Liver (tissue), 9 donors: Measurements from ENCODE around the gene KRTAP5-4. TPM values are rescaled to one million over a fixed set of nuclear protein-coding genes. Genes with fewer than 3 reads are reported as not detected.

Experiments
- DNase-seq: peaks from one replicate; pipeline ENCODE4 v3.0.0-alpha.2; 2017; ENCODE audit warnings: low spot score
- H3K27ac ChIP-seq, 2 donors: one replicate each; pipeline ENCODE4 v1.7.0; 2013; ENCODE audit warnings: inconsistent platforms in 2 of 2, low read length in 2 of 2, control low read depth in 1 of 2, low read depth in 1 of 2, mild to moderate bottlenecking in 1 of 2
- H3K27me3 ChIP-seq, 4 donors: one replicate each; pipeline versions ENCODE4 v1.6.1 to v1.7.0; 2013; ENCODE audit warnings: low read length in 3 of 4, inconsistent platforms in 1 of 4, mild to moderate bottlenecking in 1 of 4, moderate library complexity in 1 of 4; ENCODE audit not compliant: control insufficient read depth in 4 of 4, insufficient read depth in 4 of 4
- H3K36me3 ChIP-seq, 4 donors: one replicate each; pipeline versions ENCODE4 v1.6.1 to v1.7.0; 2013; ENCODE audit warnings: low read length in 3 of 4, mild to moderate bottlenecking in 3 of 4, low read depth in 1 of 4, moderate library complexity in 1 of 4; ENCODE audit not compliant: control insufficient read depth in 4 of 4, insufficient read depth in 3 of 4
- H3K4me1 ChIP-seq, 4 donors: one replicate each; pipeline versions ENCODE4 v1.6.1 to v1.7.0; 2013; ENCODE audit warnings: low read length in 3 of 4, mild to moderate bottlenecking in 3 of 4, moderate library complexity in 1 of 4; ENCODE audit not compliant: control insufficient read depth in 4 of 4, insufficient read depth in 4 of 4
- H3K4me3 ChIP-seq, 3 donors: one replicate each; pipeline versions ENCODE4 v1.6.1 to v1.7.0; 2013; ENCODE audit warnings: low read length in 3 of 3, control low read depth in 1 of 3, low read depth in 1 of 3, mild to moderate bottlenecking in 1 of 3
- H3K9ac ChIP-seq, 2 donors: one replicate each; pipeline ENCODE4 v1.7.0; 2013; ENCODE audit warnings: low read length in 2 of 2, mild to moderate bottlenecking in 2 of 2, moderate library complexity in 2 of 2, control low read depth in 1 of 2, low read depth in 1 of 2
- H3K9me3 ChIP-seq, 4 donors: one replicate each; pipeline versions ENCODE4 v1.6.1 to v1.7.0; 2013; ENCODE audit warnings: low read length in 3 of 4; ENCODE audit not compliant: control insufficient read depth in 4 of 4
- EGR1 ChIP-seq, 2 donors: IDR thresholded peaks; 2 replicates each; pipeline ENCODE4 v1.6.1; 2016 to 2018; ENCODE audit warnings: antibody characterized with exemption in 2 of 2, low read depth in 2 of 2
- FOXA1 ChIP-seq: IDR thresholded peaks from 2 replicates; pipeline ENCODE4 v1.6.1; 2016; ENCODE audit warnings: antibody characterized with exemption
- FOXA2 ChIP-seq: IDR thresholded peaks from 2 replicates; pipeline ENCODE4 v1.6.1; 2016; ENCODE audit warnings: antibody characterized with exemption
- GABPA ChIP-seq, 2 donors: IDR thresholded peaks in 1 of 2; conservative IDR thresholded peaks in 1 of 2; 2 replicates each; pipeline ENCODE4 v1.6.1; 2016; ENCODE audit warnings: antibody characterized with exemption in 2 of 2, mild to moderate bottlenecking in 1 of 2, moderate library complexity in 1 of 2
- HNF4G ChIP-seq: IDR thresholded peaks from 2 replicates; pipeline ENCODE4 v1.6.1; 2016; ENCODE audit warnings: antibody characterized with exemption
- JUND ChIP-seq, 2 donors: IDR thresholded peaks; 2 replicates each; pipeline ENCODE4 v1.6.1; 2016; ENCODE audit warnings: antibody characterized with exemption in 2 of 2
- NR2F2 ChIP-seq: IDR thresholded peaks from 2 replicates; pipeline ENCODE4 v1.6.1; 2016; ENCODE audit warnings: antibody characterized with exemption
- RAD21 ChIP-seq, 2 donors: IDR thresholded peaks; 2 replicates each; pipeline ENCODE4 v1.6.1; 2016; ENCODE audit warnings: antibody characterized with exemption in 2 of 2, mild to moderate bottlenecking in 2 of 2
- RXRA ChIP-seq, 2 donors: IDR thresholded peaks; 2 replicates each; pipeline ENCODE4 v1.6.1; 2017 to 2018; ENCODE audit warnings: antibody characterized with exemption in 2 of 2, mild to moderate bottlenecking in 1 of 2
- SP1 ChIP-seq: IDR thresholded peaks from 2 replicates; pipeline ENCODE4 v1.6.1; 2018; ENCODE audit warnings: antibody characterized with exemption, mild to moderate bottlenecking
- TAF1 ChIP-seq: conservative IDR thresholded peaks from 2 replicates; pipeline ENCODE4 v1.6.1; 2016; ENCODE audit warnings: antibody characterized with exemption, mild to moderate bottlenecking
- YY1 ChIP-seq: IDR thresholded peaks from 2 replicates; pipeline ENCODE4 v1.6.1; 2016; ENCODE audit warnings: antibody characterized with exemption, mild to moderate bottlenecking
- WGBS: extraction: QIAGEN DNeasy Blood & Tissue Kit; methylation state at CpG from one replicate; pipeline ENCODE4 v1.1.7; 2013; 5-methylcytosine and 5-hydroxymethylcytosine counted together
- polyA plus RNA-seq, 2 donors: library from polyadenylated mRNA; stranded (reverse) in 1 of 2; unstranded in 1 of 2; fragments of 200-250 nt in 1 of 2; fragments of >200 nt in 1 of 2; fragmentation: Nextera tagmentation in 1 of 2; extraction: Ambion mirVana in 1 of 2; gene quantifications; one replicate each; pipeline versions ENCODE4 v1.2.1 to v1.2.3, GENCODE V29; 2013 to 2015
- total RNA-seq, 2 donors: library from RNA; depleted of rRNA; stranded (reverse); fragments of >200 nt; gene quantifications; one replicate each; pipeline ENCODE4 v1.2.3, GENCODE V29; 2014
- TF ChIP-seq, protein P1 (sequence below): fragments of 150-350 bp; IDR thresholded peaks from 2 replicates; pipeline ENCODE4 v1.5.1; 2017; ENCODE audit warnings: improper control_type of control experiment, low read depth, low read length; ENCODE audit not compliant: missing input control
- TF ChIP-seq, protein P2 (sequence below): IDR thresholded peaks from 2 replicates; pipeline ENCODE4 v1.6.1; 2016; ENCODE audit warnings: antibody characterized with exemption
- TF ChIP-seq, protein P3 (sequence below): IDR thresholded peaks from 2 replicates; pipeline ENCODE4 v1.6.1; 2016; ENCODE audit warnings: antibody characterized with exemption, mild to moderate bottlenecking
- TF ChIP-seq, protein P4 (sequence below): IDR thresholded peaks from 2 replicates; pipeline ENCODE4 v1.6.1; 2016; ENCODE audit warnings: antibody characterized with exemption
- TF ChIP-seq, protein P5 (sequence below): IDR thresholded peaks from 2 replicates; pipeline ENCODE4 v1.6.1; 2016; ENCODE audit warnings: antibody characterized with exemption
- donor health status: healthy.
- donor health status: healthy.
- donor health status: healthy.
- donor health status: healthy.
- donor health status: healthy.

Gene KRTAP5-4
- total and polyA plus RNA-seq, 4 donors: not detected

DNA sequence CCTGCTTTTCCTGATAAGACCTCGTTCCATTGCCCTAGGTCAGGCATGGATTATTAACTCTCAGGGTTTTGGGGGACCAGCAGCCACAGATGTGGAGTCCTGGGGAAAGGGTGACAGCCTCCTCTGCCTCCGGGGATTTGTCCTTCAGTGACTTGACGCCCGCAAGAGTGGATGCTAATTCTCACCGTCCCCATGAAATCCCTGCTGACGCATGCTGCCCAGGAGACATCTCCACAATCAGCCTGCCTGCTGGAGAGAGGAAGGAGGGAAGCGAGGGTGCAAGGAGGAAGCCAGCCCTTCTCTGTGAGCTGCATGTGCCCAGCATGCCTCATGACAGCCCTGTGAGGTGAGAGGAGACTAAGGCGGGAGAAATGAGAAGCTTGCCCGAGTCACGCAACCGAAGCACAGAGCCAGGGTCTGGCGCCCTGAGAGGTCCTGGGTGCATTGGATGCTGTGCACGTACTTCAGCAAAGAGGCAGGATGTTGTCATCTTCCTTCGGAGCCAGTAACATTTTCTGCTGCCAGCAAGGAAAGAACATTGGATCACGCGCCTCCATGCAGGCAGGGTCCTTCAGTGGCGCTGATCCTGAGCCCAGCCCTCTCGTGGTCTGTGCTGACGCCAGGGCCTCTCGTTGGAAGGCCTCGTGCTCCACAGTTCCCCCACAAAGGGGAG is 47.7 kb upstream of the KRTAP5-4 start:
- no peak for DNase-seq
- WGBS: 62% methylated on average over 21 of the region's 21 CpGs
- no peak for TF ChIP-seq EGR1 (IDR thresholded peaks at IDR 0.05; ENCODE audit: low read depth in 2 of 2)
- no peak for TF ChIP-seq SP1
- TF ChIP-seq, protein P1, sequence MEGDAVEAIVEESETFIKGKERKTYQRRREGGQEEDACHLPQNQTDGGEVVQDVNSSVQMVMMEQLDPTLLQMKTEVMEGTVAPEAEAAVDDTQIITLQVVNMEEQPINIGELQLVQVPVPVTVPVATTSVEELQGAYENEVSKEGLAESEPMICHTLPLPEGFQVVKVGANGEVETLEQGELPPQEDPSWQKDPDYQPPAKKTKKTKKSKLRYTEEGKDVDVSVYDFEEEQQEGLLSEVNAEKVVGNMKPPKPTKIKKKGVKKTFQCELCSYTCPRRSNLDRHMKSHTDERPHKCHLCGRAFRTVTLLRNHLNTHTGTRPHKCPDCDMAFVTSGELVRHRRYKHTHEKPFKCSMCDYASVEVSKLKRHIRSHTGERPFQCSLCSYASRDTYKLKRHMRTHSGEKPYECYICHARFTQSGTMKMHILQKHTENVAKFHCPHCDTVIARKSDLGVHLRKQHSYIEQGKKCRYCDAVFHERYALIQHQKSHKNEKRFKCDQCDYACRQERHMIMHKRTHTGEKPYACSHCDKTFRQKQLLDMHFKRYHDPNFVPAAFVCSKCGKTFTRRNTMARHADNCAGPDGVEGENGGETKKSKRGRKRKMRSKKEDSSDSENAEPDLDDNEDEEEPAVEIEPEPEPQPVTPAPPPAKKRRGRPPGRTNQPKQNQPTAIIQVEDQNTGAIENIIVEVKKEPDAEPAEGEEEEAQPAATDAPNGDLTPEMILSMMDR: no peak
- TF ChIP-seq, protein P2, sequence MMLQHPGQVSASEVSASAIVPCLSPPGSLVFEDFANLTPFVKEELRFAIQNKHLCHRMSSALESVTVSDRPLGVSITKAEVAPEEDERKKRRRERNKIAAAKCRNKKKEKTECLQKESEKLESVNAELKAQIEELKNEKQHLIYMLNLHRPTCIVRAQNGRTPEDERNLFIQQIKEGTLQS: no peak
- no peak for TF ChIP-seq FOXA2
- TF ChIP-seq, protein P3, sequence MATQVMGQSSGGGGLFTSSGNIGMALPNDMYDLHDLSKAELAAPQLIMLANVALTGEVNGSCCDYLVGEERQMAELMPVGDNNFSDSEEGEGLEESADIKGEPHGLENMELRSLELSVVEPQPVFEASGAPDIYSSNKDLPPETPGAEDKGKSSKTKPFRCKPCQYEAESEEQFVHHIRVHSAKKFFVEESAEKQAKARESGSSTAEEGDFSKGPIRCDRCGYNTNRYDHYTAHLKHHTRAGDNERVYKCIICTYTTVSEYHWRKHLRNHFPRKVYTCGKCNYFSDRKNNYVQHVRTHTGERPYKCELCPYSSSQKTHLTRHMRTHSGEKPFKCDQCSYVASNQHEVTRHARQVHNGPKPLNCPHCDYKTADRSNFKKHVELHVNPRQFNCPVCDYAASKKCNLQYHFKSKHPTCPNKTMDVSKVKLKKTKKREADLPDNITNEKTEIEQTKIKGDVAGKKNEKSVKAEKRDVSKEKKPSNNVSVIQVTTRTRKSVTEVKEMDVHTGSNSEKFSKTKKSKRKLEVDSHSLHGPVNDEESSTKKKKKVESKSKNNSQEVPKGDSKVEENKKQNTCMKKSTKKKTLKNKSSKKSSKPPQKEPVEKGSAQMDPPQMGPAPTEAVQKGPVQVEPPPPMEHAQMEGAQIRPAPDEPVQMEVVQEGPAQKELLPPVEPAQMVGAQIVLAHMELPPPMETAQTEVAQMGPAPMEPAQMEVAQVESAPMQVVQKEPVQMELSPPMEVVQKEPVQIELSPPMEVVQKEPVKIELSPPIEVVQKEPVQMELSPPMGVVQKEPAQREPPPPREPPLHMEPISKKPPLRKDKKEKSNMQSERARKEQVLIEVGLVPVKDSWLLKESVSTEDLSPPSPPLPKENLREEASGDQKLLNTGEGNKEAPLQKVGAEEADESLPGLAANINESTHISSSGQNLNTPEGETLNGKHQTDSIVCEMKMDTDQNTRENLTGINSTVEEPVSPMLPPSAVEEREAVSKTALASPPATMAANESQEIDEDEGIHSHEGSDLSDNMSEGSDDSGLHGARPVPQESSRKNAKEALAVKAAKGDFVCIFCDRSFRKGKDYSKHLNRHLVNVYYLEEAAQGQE: no peak
- TF ChIP-seq NR2F2: peak; percentile 74
- peak in 1 of 2 donors; percentile 59 for TF ChIP-seq RXRA (IDR thresholded peaks at IDR 0.05)
- TF ChIP-seq, protein P4, sequence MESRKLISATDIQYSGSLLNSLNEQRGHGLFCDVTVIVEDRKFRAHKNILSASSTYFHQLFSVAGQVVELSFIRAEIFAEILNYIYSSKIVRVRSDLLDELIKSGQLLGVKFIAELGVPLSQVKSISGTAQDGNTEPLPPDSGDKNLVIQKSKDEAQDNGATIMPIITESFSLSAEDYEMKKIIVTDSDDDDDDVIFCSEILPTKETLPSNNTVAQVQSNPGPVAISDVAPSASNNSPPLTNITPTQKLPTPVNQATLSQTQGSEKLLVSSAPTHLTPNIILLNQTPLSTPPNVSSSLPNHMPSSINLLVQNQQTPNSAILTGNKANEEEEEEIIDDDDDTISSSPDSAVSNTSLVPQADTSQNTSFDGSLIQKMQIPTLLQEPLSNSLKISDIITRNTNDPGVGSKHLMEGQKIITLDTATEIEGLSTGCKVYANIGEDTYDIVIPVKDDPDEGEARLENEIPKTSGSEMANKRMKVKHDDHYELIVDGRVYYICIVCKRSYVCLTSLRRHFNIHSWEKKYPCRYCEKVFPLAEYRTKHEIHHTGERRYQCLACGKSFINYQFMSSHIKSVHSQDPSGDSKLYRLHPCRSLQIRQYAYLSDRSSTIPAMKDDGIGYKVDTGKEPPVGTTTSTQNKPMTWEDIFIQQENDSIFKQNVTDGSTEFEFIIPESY: no peak
- no peak for TF ChIP-seq FOXA1
- no peak for TF ChIP-seq GABPA (IDR thresholded peaks at IDR 0.05 in 1 of 2, conservative IDR thresholded peaks at IDR 0.05 in 1 of 2)
- no peak for TF ChIP-seq RAD21 (IDR thresholded peaks at IDR 0.05)
- TF ChIP-seq, protein P5, sequence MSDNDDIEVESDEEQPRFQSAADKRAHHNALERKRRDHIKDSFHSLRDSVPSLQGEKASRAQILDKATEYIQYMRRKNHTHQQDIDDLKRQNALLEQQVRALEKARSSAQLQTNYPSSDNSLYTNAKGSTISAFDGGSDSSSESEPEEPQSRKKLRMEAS: peak; percentile 77
- TF ChIP-seq JUND (IDR thresholded peaks at IDR 0.05): peak in 1 of 2 donors; percentile 31
- TF ChIP-seq HNF4G: no peak
- TF ChIP-seq TAF1: no peak
- no peak for TF ChIP-seq YY1
- Histone ChIP-seq H3K4me3 (no peak overlapping the region), H3K9me3 (no peaks in the 10 kb centered on the region), H3K27me3 (no peaks in the 10 kb centered on the region), H3K36me3 (no peaks in the 10 kb centered on the region), H3K9ac (no peak overlapping the region), H3K4me1 (peaks cover 6 to 50% (median 35%) of the 10 kb centered on the region in 4 donors), H3K27ac (peak overlapping the region; percentile 96 to 99)
